Lower leg skin (tissue), 4 donors: Measurements from ENCODE around the gene VEGFC. TPM values are rescaled to one million over a fixed set of nuclear protein-coding genes. Genes with fewer than 3 reads are reported as not detected.

ENCODE experiments used
- DNase-seq, 2 donors: peaks; one replicate each; pipeline ENCODE4 v3.0.0-alpha.2; 2019; ENCODE audit warnings: low spot score in 2 of 2
- H3K4me3 ChIP-seq: fragments of 200-600 bp; sonication (generic); 2 replicates; pipeline ENCODE4 v1.5.1; 2017; ENCODE audit warnings: mild to moderate bottlenecking, low read depth; ENCODE audit not compliant: poor library complexity, severe bottlenecking
- CTCF ChIP-seq, 3 donors: fragments of 450-650 bp; IDR thresholded peaks; one replicate each; pipeline ENCODE4 v1.5.1; 2016; ENCODE audit warnings: antibody characterized with exemption in 3 of 3, mild to moderate bottlenecking in 3 of 3, moderate library complexity in 2 of 3
- POLR2A ChIP-seq, 2 donors: fragments of 450-650 bp; IDR thresholded peaks; one replicate each; pipeline ENCODE4 v1.6.1; 2016 to 2017; ENCODE audit warnings: antibody characterized with exemption in 2 of 2, mild to moderate bottlenecking in 1 of 2, moderate library complexity in 1 of 2
- WGBS, 2 donors: methylation state at CpG; one replicate each; pipeline ENCODE4 v1.1.5; 2018; 5-methylcytosine and 5-hydroxymethylcytosine counted together
- intact Hi-C: fragments of 100-400 bp; cut with DNase I; formaldehyde crosslinking; loops from one replicate; pipeline ENCODE4 v1.15.0; 2023; ENCODE audit warnings: low total_unique reads
- total RNA-seq, 4 donors: library from RNA; depleted of rRNA; stranded (reverse); fragments of >200 nt; gene quantifications; one replicate each; pipeline ENCODE4 v1.1.0, GENCODE V29; 2016

The VEGFC gene
- total RNA-seq, 4 donors from 2014 or later: 1.4 to 6.1 (median 3.2) TPM

- intact Hi-C loops: no loop called here
- DNase-seq: no peak
- H3K4me3 ChIP-seq: no peak overlapping the region
- TF ChIP-seq CTCF (IDR thresholded peaks at IDR 0.05): no peak
- no peak for TF ChIP-seq POLR2A (IDR thresholded peaks at IDR 0.05)
- 63 to 74% methylated on average over 2 of the region's 2 CpGs for WGBS, 2 donors
Measured at GRCh38 chr4:176717237-176717636, 75.5 kb downstream of the VEGFC start.

- 77 to 84% methylated on average over 5 of the region's 5 CpGs for WGBS, 2 donors
- TF ChIP-seq CTCF (IDR thresholded peaks at IDR 0.05) (no peak), POLR2A (IDR thresholded peaks at IDR 0.05) (no peak)
- H3K4me3 ChIP-seq: no peak overlapping the region
- no peak for DNase-seq
- intact Hi-C loops: no loop called here
Measured at GRCh38 chr4:176709417-176709816, 83.3 kb downstream of the VEGFC start.

GRCh38 chr4:176708771-176709311 lies 83.9 kb downstream of the VEGFC start:
- no peak for DNase-seq
- no peak for TF ChIP-seq POLR2A (IDR thresholded peaks at IDR 0.05)
- no peak for TF ChIP-seq CTCF (IDR thresholded peaks at IDR 0.05)
- intact Hi-C loops: no loop called here
- H3K4me3 ChIP-seq: no peak overlapping the region

- TF ChIP-seq CTCF (IDR thresholded peaks at IDR 0.05) (no peak), POLR2A (IDR thresholded peaks at IDR 0.05) (no peak)
- intact Hi-C loops: no loop called here
- WGBS, 2 donors: 91 to 93% methylated on average over 5 of the region's 5 CpGs
- H3K4me3 ChIP-seq: no peak overlapping the region
- no peak for DNase-seq
Measured at GRCh38 chr4:176690716-176691115, 102.0 kb downstream of the VEGFC start.

GRCh38 chr4:176680668-176681180 lies 112.0 kb downstream of the VEGFC start:
- intact Hi-C loops: no loop called here
- TF ChIP-seq CTCF (IDR thresholded peaks at IDR 0.05) (no peak), POLR2A (IDR thresholded peaks at IDR 0.05) (no peak)
- DNase-seq: no peak
- no peak overlapping the region for H3K4me3 ChIP-seq
- WGBS, 2 donors: 70 to 73% methylated on average over 4 of the region's 4 CpGs

GRCh38 chr4:176676901-176677300 lies 115.8 kb downstream of the VEGFC start:
- no peak for TF ChIP-seq CTCF (IDR thresholded peaks at IDR 0.05)
- no peak for TF ChIP-seq POLR2A (IDR thresholded peaks at IDR 0.05)
- DNase-seq: no peak
- H3K4me3 ChIP-seq: no peak overlapping the region
- WGBS, 2 donors: 65 to 72% methylated on average over 4 of the region's 4 CpGs
- intact Hi-C loops: no loop called here
